ENCODE results near the gene IGFBP6.

IGFBP6 gene

DNA sequence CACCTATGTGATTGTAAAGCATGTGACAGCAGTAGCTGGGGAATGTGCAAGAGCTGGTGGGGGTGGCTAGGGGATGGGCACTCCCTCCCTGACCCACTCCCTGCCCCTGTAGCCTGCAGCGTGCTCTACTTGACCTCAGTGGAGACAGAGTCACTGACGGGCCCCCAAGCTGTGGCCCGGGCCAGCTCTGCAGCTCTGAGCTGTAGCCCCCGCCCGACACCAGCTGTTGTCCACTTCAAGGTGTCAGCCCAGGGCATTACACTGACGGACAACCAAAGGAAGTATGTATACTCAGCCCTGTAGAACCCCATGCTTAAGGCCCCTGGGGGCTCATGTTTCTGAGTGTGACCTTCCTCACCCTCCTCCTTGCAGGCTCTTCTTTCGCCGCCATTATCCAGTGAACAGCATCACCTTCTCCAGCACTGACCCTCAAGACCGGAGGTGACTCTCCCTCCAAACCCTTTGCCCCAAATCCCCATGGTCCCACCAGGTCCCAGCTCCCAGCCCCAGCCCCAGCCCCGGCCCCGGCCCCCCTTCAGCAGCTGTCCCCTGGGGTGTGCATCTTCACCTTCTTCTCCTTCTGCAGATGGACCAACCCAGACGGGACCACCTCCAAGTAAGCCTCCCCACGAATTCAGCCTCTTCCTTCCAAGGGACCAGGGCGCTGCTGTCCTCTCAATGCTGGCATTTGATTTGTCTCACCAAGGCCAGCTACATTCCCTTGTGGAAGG, 34.3 kb upstream of the IGFBP6 start:
- Mint-ChIP-seq H3K4me1 (ENCODE audit: low read depth in 2 of 2) (peaks cover 9 to 14% of the 10 kb centered on the region in 2 donors), H3K27ac (peak overlapping the region in 1 of 2 donors; percentile 41), H3K27me3 (peaks cover 0 to 5% of the 10 kb centered on the region in 2 donors), H3K4me3 (no peak overlapping the region), H3K36me3 (ENCODE audit: insufficient read depth) (peaks cover 27% of the 10 kb centered on the region), H3K9me3 (no peaks in the 10 kb centered on the region)
- no peak for ATAC-seq (replicated peaks)
- DNase-seq: no peak

DNA sequence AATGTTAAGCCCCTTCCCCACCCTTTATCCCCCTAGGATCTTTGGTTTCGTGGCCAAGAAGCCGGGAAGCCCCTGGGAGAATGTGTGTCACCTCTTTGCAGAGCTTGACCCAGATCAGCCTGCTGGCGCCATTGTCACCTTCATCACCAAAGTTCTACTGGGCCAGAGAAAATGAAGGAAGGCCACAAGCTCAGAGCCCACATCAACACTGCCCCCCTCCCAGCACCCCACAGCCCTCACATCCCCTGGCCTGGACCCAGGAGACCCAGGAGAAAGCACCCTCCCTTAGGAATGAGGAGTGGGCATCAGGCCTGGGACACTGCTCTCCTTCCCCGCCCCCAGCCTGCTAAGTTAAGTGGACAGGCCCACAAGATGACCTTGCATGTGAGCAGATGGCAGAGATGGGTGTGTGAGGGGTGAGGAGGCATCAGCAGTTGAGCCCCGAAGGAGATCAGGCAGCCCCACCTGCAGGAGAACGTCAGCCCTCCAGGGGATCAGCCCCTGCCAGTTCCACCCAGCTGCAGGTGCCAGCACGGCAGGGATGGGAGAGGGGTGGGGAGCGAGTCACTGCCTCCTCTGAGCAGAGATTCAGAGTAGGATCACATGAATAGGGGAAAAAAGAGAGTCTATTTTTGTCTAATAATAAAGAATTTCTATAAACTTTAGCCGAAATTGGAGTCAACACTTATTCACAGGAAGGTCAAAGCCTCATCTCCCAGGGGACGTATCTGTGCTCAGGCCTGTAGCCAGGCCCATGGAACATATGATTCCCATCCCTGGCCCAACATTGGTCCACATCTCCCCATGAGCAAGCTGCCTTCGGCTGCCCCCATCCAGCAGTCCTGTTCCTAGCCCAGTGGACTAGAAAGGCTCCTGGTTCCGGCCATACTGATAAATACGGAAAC, 33.5 kb upstream of the IGFBP6 start:
- H3K27me3 Mint-ChIP-seq: no peaks in the 10 kb centered on the region
- H3K27ac Mint-ChIP-seq: no peak overlapping the region
- ATAC-seq (replicated peaks): no peak
- no peaks in the 10 kb centered on the region for H3K9me3 Mint-ChIP-seq
- no peak overlapping the region for H3K4me3 Mint-ChIP-seq
- H3K36me3 Mint-ChIP-seq (ENCODE audit: insufficient read depth): peaks cover 28% of the 10 kb centered on the region
- DNase-seq: no peak
- peaks cover 10 to 17% of the 10 kb centered on the region in 2 donors for H3K4me1 Mint-ChIP-seq (ENCODE audit: low read depth in 2 of 2)

- DNase-seq (no peak), ATAC-seq (replicated peaks) (no peak)
- no peaks in the 10 kb centered on the region for H3K9me3 Mint-ChIP-seq
- H3K4me1 Mint-ChIP-seq (ENCODE audit: low read depth in 2 of 2): peaks cover 10 to 21% of the 10 kb centered on the region in 2 donors
- H3K27ac Mint-ChIP-seq: peak overlapping the region in 1 of 2 donors; percentile 77
- peaks cover 32% of the 10 kb centered on the region for H3K36me3 Mint-ChIP-seq (ENCODE audit: insufficient read depth)
- H3K4me3 Mint-ChIP-seq: no peak overlapping the region
- H3K27me3 Mint-ChIP-seq: no peaks in the 10 kb centered on the region
Observed at GRCh38 chr12:53064613-53065436, 32.6 kb upstream of the IGFBP6 start.

- Mint-ChIP-seq H3K36me3 (ENCODE audit: insufficient read depth) (peaks cover 32% of the 10 kb centered on the region), H3K9me3 (no peaks in the 10 kb centered on the region), H3K27ac (peak overlapping the region in 1 of 2 donors; percentile 77), H3K4me3 (no peak overlapping the region), H3K27me3 (no peaks in the 10 kb centered on the region), H3K4me1 (ENCODE audit: low read depth in 2 of 2) (peaks cover 10 to 23% of the 10 kb centered on the region in 2 donors)
- DNase-seq: no peak
- no peak for ATAC-seq (replicated peaks)
Observed at GRCh38 chr12:53065470-53065869, 32.0 kb upstream of the IGFBP6 start.

DNA sequence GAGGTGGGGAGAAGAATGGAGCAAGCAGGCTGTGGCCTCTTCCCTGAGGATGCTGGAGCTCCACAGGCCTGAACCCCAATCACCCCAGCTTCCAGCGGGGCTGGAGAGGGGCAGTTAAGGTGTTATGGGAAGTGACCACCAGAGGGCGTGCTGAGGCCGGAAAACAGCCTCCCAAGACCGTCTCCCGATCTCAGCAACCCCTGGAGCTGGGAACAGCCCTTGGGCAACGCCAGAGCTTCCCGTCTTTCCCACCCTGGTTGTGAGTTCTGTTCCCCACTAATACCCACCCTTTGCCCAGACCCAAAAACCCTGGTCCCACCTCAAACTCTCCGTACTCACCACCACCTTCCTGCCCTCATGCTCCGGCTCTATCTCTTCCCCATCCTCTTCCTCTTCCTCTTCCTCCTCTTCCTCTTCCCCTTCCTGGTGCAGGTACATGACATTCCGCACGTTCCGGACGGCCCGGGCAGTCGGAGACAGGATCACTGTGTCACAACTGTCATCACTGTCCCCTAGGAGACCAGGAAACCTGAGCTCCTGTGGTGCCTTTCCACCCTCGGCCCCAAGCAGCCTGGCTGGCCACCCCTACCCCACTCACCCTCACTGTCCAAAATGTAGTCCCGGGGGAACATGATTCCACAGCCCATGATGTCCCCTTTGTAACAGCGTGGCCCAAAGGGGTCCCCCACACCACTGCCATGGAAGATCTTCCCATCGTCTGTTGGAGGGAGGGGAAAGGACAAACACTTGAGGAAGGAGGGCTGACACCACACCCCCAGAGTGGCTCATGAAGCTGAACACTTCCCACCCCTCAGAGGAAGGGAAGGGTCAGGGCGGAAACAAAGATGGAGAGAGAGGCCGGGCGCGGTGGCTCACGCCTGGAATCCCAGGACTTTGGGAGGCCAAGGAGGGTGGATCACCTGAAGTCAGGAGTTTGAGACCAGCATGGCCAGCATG, 31.2 kb upstream of the IGFBP6 start:
- peak; percentile 84 for ATAC-seq (replicated peaks)
- Mint-ChIP-seq H3K36me3 (ENCODE audit: insufficient read depth) (peaks cover 37% of the 10 kb centered on the region), H3K4me1 (ENCODE audit: low read depth in 2 of 2) (peaks cover 13 to 26% of the 10 kb centered on the region in 2 donors), H3K9me3 (no peaks in the 10 kb centered on the region), H3K27ac (peak overlapping the region in 1 of 2 donors; percentile 35), H3K27me3 (no peaks in the 10 kb centered on the region), H3K4me3 (no peak overlapping the region)
- peak; percentile 63 to 64 (median 64) for DNase-seq

DNA sequence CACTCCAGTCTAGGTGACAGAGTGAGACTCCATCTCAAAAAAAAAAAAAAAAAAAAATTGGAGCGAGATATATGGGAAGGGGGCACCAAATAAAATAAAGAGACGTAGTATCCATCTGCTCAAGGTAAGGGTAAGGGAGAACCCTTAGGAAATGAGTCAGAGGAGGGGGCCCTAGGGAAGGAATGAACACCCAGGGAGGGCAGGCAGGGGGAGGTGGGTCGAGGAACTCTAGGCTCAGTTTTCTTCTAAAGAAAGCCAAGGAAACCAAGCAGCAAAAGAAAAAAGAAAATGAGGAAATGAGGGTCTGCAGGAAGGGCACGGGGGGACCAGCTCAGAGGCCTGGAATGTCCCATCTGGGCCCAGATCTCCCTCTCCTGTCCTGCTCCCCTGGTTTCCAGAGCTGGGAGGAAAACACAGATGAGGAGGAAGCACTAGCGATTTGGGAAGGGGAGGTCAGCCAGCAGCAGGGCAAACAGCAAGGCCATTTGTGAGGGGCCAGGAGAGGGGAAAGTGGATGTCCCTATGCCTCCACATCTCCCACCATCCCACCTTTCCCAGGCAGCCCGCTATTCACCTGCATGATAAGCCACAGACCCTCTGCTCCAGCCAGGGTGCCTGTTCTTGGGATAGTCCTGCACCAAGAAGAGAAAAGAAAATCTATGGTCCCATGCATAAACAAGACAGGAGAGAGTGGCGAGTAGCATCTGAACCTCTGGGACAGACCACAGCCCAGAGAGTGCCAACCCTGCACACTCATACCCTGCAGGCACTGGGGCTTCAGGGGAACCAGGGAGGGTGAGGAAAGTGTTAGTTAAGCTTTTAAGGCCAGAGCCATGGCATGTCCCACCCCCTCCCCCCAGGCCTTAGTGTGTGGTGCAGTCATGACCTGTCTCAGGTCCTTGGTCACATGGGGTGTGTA, 30.1 kb upstream of the IGFBP6 start:
- H3K4me1 Mint-ChIP-seq (ENCODE audit: low read depth in 2 of 2): peaks cover 18 to 29% of the 10 kb centered on the region in 2 donors
- DNase-seq (no peak), ATAC-seq (replicated peaks) (no peak)
- H3K36me3 Mint-ChIP-seq (ENCODE audit: insufficient read depth): peaks cover 45% of the 10 kb centered on the region
- peak overlapping the region in 1 of 2 donors; percentile 35 for H3K27ac Mint-ChIP-seq
- no peak overlapping the region for H3K4me3 Mint-ChIP-seq
- no peaks in the 10 kb centered on the region for H3K9me3 Mint-ChIP-seq
- no peaks in the 10 kb centered on the region for H3K27me3 Mint-ChIP-seq

DNA sequence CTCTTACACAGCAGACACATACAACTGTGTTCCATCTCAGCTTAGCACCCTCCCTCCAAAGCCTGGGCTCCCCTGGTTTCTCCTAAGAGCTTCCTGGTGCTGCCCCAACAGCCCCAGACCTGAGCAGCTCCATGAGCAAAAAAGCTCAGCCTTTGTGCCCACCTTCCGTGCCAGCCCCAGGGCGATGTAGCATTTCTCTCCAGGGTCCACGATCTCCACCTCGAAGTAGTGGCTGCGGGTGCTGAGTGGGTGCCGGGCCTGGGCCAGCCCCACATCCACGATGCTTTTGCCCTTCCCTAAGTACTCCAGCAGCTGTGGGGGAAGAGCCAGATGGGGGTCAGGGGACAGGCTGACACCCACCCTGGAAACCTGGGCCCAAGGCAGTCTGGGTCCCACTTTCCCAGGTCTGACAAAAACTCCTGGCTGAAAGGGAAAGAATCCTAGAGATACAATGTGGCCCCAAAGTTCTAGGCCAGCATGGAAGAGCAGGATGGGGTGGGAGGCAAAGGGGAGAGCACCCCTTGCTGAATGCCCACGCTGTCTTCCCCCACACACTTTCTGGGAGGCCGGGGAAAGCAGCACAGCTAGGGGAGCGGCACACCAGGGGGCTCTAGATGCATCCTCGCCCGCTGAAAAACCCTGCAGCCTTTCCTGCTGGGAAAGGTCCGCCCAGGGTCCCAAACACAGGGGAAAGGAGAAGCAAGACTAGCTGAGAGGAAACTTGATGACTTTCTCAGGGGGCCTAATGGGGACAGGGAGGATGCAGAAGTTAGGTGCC, 29.3 kb upstream of the IGFBP6 start:
- Mint-ChIP-seq H3K4me1 (ENCODE audit: low read depth in 2 of 2) (peaks cover 18 to 31% of the 10 kb centered on the region in 2 donors), H3K36me3 (ENCODE audit: insufficient read depth) (peaks cover 49% of the 10 kb centered on the region), H3K9me3 (no peaks in the 10 kb centered on the region), H3K27ac (peak overlapping the region; percentile 41 to 70), H3K4me3 (no peak overlapping the region), H3K27me3 (no peaks in the 10 kb centered on the region)
- DNase-seq: no peak
- ATAC-seq (replicated peaks): no peak

- no peak overlapping the region for H3K4me3 Mint-ChIP-seq
- ATAC-seq (replicated peaks) (no peak), DNase-seq (no peak)
- no peaks in the 10 kb centered on the region for H3K9me3 Mint-ChIP-seq
- peak overlapping the region; percentile 41 to 74 for H3K27ac Mint-ChIP-seq
- H3K27me3 Mint-ChIP-seq: no peaks in the 10 kb centered on the region
- peaks cover 20 to 33% of the 10 kb centered on the region in 2 donors for H3K4me1 Mint-ChIP-seq (ENCODE audit: low read depth in 2 of 2)
- H3K36me3 Mint-ChIP-seq (ENCODE audit: insufficient read depth): peaks cover 57% of the 10 kb centered on the region
Observed at GRCh38 chr12:53068811-53069585, 28.5 kb upstream of the IGFBP6 start.

DNA sequence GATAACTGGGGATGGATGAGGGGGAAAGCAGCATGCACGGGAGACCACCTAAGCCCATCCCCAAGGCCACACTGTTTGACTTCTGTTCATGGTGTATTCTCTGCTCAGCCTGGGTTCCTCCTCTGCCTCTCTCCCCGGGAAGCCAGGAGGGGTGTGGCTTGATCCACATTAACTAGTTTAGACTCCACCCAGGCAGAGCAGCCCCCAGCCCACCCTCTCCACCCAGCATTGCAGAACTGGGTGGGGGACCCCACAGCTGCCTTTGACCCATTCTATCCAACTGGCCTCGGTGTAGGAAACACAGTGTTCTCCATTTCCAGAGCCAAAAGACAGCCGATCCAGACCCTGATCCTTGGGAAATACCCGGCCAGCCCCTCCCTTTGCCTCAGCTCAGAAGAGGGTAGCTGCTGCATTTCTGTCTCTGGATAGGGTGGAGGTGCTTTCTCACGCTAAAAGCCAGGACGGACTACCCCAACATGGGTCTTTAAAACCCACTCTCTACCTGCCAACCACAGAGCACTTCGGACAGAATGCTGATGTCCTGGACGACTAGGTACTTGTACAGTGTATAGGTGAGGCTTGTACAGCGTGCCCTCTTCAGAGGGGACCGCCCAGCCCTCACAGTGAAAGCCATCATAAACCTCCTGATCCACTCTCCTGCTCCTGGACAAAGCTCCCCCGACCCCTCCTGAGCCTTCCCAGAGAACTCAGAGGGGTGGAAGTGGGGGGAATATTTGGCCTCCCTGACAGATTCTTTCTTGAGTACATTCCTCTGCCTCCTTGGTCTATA, 27.7 kb upstream of the IGFBP6 start:
- H3K4me1 Mint-ChIP-seq (ENCODE audit: low read depth in 2 of 2): peaks cover 27 to 41% of the 10 kb centered on the region in 2 donors
- DNase-seq: no peak
- no peaks in the 10 kb centered on the region for H3K27me3 Mint-ChIP-seq
- no peak for ATAC-seq (replicated peaks)
- H3K9me3 Mint-ChIP-seq: no peaks in the 10 kb centered on the region
- H3K36me3 Mint-ChIP-seq (ENCODE audit: insufficient read depth): peaks cover 58% of the 10 kb centered on the region
- H3K4me3 Mint-ChIP-seq: no peak overlapping the region
- H3K27ac Mint-ChIP-seq: peak overlapping the region; percentile 41 to 74

GRCh38 chr12:53070877-53071492, 26.5 kb upstream of the IGFBP6 start:
- ATAC-seq (replicated peaks): no peak
- Mint-ChIP-seq H3K36me3 (ENCODE audit: insufficient read depth) (peaks cover 63% of the 10 kb centered on the region), H3K27me3 (no peaks in the 10 kb centered on the region), H3K27ac (peak overlapping the region; percentile 74 to 75), H3K4me1 (ENCODE audit: low read depth in 2 of 2) (peaks cover 29 to 49% of the 10 kb centered on the region in 2 donors), H3K9me3 (no peaks in the 10 kb centered on the region), H3K4me3 (no peak overlapping the region)
- DNase-seq: no peak
